Measurements from ENCODE around the gene ARHGEF16.

ARHGEF16 gene

GRCh38 chr1:3483801-3484444 is 29.5 kb downstream of the ARHGEF16 start:
- no CpG with 5 or more reads among the region's 31 CpGs for WGBS (ENCODE audit: insufficient coverage, insufficient read length)
- no peak for DNase-seq (ENCODE audit: low read depth, low spot score)
- Histone ChIP-seq H3K27ac (ENCODE audit: low read length) (no peak overlapping the region), H3K4me3 (ENCODE audit: low read length) (no peak overlapping the region), H3K9me3 (ENCODE audit: control insufficient read depth, insufficient read depth, low read length) (no peaks in the 10 kb centered on the region), H3K4me1 (ENCODE audit: control insufficient read depth, insufficient read depth, low read length) (0 out of 2 replicates have a peak, but pooled peaks cover 3% of the 10 kb centered on the region), H3K27me3 (ENCODE audit: control insufficient read depth, insufficient read depth, low read length) (no peaks in the 10 kb centered on the region), H3K36me3 (ENCODE audit: control insufficient read depth, insufficient read depth, low read length) (no peaks in the 10 kb centered on the region)

GRCh38 chr1:3485016-3485415 is 30.6 kb downstream of the ARHGEF16 start:
- H3K9me3 ChIP-seq (ENCODE audit: control insufficient read depth, insufficient read depth, low read length), result no peaks in the 10 kb centered on the region
- H3K36me3 ChIP-seq (ENCODE audit: control insufficient read depth, insufficient read depth, low read length), result no peaks in the 10 kb centered on the region
- no CpG with 5 or more reads among the region's 14 CpGs for WGBS (ENCODE audit: insufficient coverage, insufficient read length)
- no peak for DNase-seq (ENCODE audit: low read depth, low spot score)
- no peak overlapping the region for H3K4me3 ChIP-seq (ENCODE audit: low read length)
- H3K27ac ChIP-seq (ENCODE audit: low read length), result no peak overlapping the region
- H3K4me1 ChIP-seq (ENCODE audit: control insufficient read depth, insufficient read depth, low read length), result 0 out of 2 replicates have a peak, but pooled peaks cover 3% of the 10 kb centered on the region
- H3K27me3 ChIP-seq (ENCODE audit: control insufficient read depth, insufficient read depth, low read length), result no peaks in the 10 kb centered on the region

- no peak for DNase-seq (ENCODE audit: low read depth, low spot score)
- whole genome bisulfite sequencing (ENCODE audit: insufficient coverage, insufficient read length), result no CpG with 5 or more reads among the region's 4 CpGs
- no peaks in the 10 kb centered on the region for H3K27me3 ChIP-seq (ENCODE audit: control insufficient read depth, insufficient read depth, low read length)
These were observed 34.0 kb downstream of the ARHGEF16 start for GRCh38 chr1:3488432-3488831.

GRCh38 chr1:3490046-3490745 is 35.7 kb downstream of the ARHGEF16 start:
- no peaks in the 10 kb centered on the region for H3K36me3 ChIP-seq (ENCODE audit: control insufficient read depth, insufficient read depth, low read length)
- H3K4me1 ChIP-seq (ENCODE audit: control insufficient read depth, insufficient read depth, low read length), result peaks cover 3% of the 10 kb centered on the region; the same call in 1 of the 2 replicates
- WGBS (ENCODE audit: insufficient coverage, insufficient read length), result no CpG with 5 or more reads among the region's 23 CpGs
- H3K27ac ChIP-seq (ENCODE audit: low read length), result no peak overlapping the region
- no peaks in the 10 kb centered on the region for H3K9me3 ChIP-seq (ENCODE audit: control insufficient read depth, insufficient read depth, low read length)
- no peaks in the 10 kb centered on the region for H3K27me3 ChIP-seq (ENCODE audit: control insufficient read depth, insufficient read depth, low read length)
- H3K4me3 ChIP-seq (ENCODE audit: low read length), result no peak overlapping the region
- no peak for DNase-seq (ENCODE audit: low read depth, low spot score)

More at GRCh38 chr1:3488432-3488831, 34.0 kb downstream of the ARHGEF16 start:
- Histone ChIP-seq H3K27ac (ENCODE audit: low read length) (no peak overlapping the region), H3K4me3 (ENCODE audit: low read length) (no peak overlapping the region), H3K9me3 (ENCODE audit: control insufficient read depth, insufficient read depth, low read length) (no peaks in the 10 kb centered on the region), H3K36me3 (ENCODE audit: control insufficient read depth, insufficient read depth, low read length) (no peaks in the 10 kb centered on the region), H3K4me1 (ENCODE audit: control insufficient read depth, insufficient read depth, low read length) (peaks cover 6% of the 10 kb centered on the region; the same call in 1 of the 2 replicates)

GRCh38 chr1:3491291-3492246 is 37.1 kb downstream of the ARHGEF16 start:
- Histone ChIP-seq H3K27ac (ENCODE audit: low read length) (no peak overlapping the region), H3K4me3 (ENCODE audit: low read length) (no peak overlapping the region), H3K36me3 (ENCODE audit: control insufficient read depth, insufficient read depth, low read length) (no peaks in the 10 kb centered on the region; the same call in 1 of the 2 replicates), H3K27me3 (ENCODE audit: control insufficient read depth, insufficient read depth, low read length) (no peaks in the 10 kb centered on the region), H3K4me1 (ENCODE audit: control insufficient read depth, insufficient read depth, low read length) (peaks cover 3% of the 10 kb centered on the region; the same call in 1 of the 2 replicates), H3K9me3 (ENCODE audit: control insufficient read depth, insufficient read depth, low read length) (no peaks in the 10 kb centered on the region)
- no CpG with 5 or more reads among the region's 41 CpGs for WGBS (ENCODE audit: insufficient coverage, insufficient read length)
- no peak for DNase-seq (ENCODE audit: low read depth, low spot score)

- Histone ChIP-seq H3K27ac (ENCODE audit: low read length) (no peak overlapping the region), H3K27me3 (ENCODE audit: control insufficient read depth, insufficient read depth, low read length) (no peaks in the 10 kb centered on the region), H3K36me3 (ENCODE audit: control insufficient read depth, insufficient read depth, low read length) (no peaks in the 10 kb centered on the region; the same call in 1 of the 2 replicates), H3K9me3 (ENCODE audit: control insufficient read depth, insufficient read depth, low read length) (no peaks in the 10 kb centered on the region), H3K4me1 (ENCODE audit: control insufficient read depth, insufficient read depth, low read length) (peaks cover 3% of the 10 kb centered on the region; the same call in 1 of the 2 replicates), H3K4me3 (ENCODE audit: low read length) (no peak overlapping the region)
- DNase-seq (ENCODE audit: low read depth, low spot score), result no peak
- WGBS (ENCODE audit: insufficient coverage, insufficient read length), result no CpG with 5 or more reads among the region's 17 CpGs
These were observed 38.2 kb downstream of the ARHGEF16 start for GRCh38 chr1:3492545-3493246.

- Histone ChIP-seq H3K27ac (ENCODE audit: low read length) (no peak overlapping the region), H3K9me3 (ENCODE audit: control insufficient read depth, insufficient read depth, low read length) (no peaks in the 10 kb centered on the region), H3K4me3 (ENCODE audit: low read length) (no peak overlapping the region), H3K27me3 (ENCODE audit: control insufficient read depth, insufficient read depth, low read length) (no peaks in the 10 kb centered on the region), H3K36me3 (ENCODE audit: control insufficient read depth, insufficient read depth, low read length) (no peaks in the 10 kb centered on the region; the same call in 1 of the 2 replicates), H3K4me1 (ENCODE audit: control insufficient read depth, insufficient read depth, low read length) (peaks cover 3% of the 10 kb centered on the region; the same call in 1 of the 2 replicates)
- no CpG with 5 or more reads among the region's 34 CpGs for WGBS (ENCODE audit: insufficient coverage, insufficient read length)
- no peak for DNase-seq (ENCODE audit: low read depth, low spot score)
These were observed 40.1 kb downstream of the ARHGEF16 start for GRCh38 chr1:3494321-3495308.

- no peak overlapping the region for H3K4me3 ChIP-seq (ENCODE audit: low read length)
- H3K4me1 ChIP-seq (ENCODE audit: control insufficient read depth, insufficient read depth, low read length), result peaks cover 3% of the 10 kb centered on the region; the same call in 1 of the 2 replicates
- WGBS (ENCODE audit: insufficient coverage, insufficient read length), result no CpG with 5 or more reads among the region's 36 CpGs
- no peak for DNase-seq (ENCODE audit: low read depth, low spot score)
- no peaks in the 10 kb centered on the region; the same call in 1 of the 2 replicates for H3K36me3 ChIP-seq (ENCODE audit: control insufficient read depth, insufficient read depth, low read length)
- no peak overlapping the region for H3K27ac ChIP-seq (ENCODE audit: low read length)
- H3K9me3 ChIP-seq (ENCODE audit: control insufficient read depth, insufficient read depth, low read length), result no peaks in the 10 kb centered on the region
- no peaks in the 10 kb centered on the region for H3K27me3 ChIP-seq (ENCODE audit: control insufficient read depth, insufficient read depth, low read length)
These were observed 41.6 kb downstream of the ARHGEF16 start for GRCh38 chr1:3495776-3496745.

Data from iPS DF 6.9 (cell line).